Neural cell (in vitro differentiated cells): Measurements from ENCODE around the gene HHIP. TPM values are rescaled to one million over a fixed set of nuclear protein-coding genes. Genes with fewer than 3 reads are reported as not detected.

Experiments used
- polyA plus RNA-seq: library from polyadenylated mRNA; depleted of rRNA; stranded (reverse); fragments of >200 nt; gene quantifications from 2 replicates; pipeline ENCODE4 v1.2.3, GENCODE V29; 2014
- small RNA-seq, 3 experiments: library from RNA; depleted of rRNA; stranded (forward); fragments of <200 nt; gene quantifications; one replicate each; pipeline ENCODE3, GENCODE V24; 2012

HHIP gene
- polyA plus RNA-seq, 1 donor from 2014 or later: not detected

Small RNA genes lying within 50 kb of the gene (small RNA-seq; reads per million reads assigned to genes)
- 0 reads per million in 3 experiments for gene RF02271
